ENCODE measurements around the gene PDE1A.

Gene PDE1A

GRCh38 chr2:182426918-182427240 lies at the start of gene PDE1A:
PDE1A (minus strand) TSS chr2:182427036.
- H3K4me3 ChIP-seq (ENCODE audit: low read depth, low read length): no peak within 1 kb of the TSS
- in situ Hi-C loops (cut with HindIII; ENCODE audit: low sequenced_read_pairs): no loop called here
- TF ChIP-seq CTCF (IDR thresholded peaks at IDR 0.05; ENCODE audit: low read depth, low read length): no peak
- no peak for DNase-seq (ENCODE audit: low read depth, low spot score)

GRCh38 chr2:182473635-182474034 lies 46.8 kb upstream of the PDE1A start:
- no peak for DNase-seq (ENCODE audit: low read depth, low spot score)
- no peak for TF ChIP-seq CTCF (IDR thresholded peaks at IDR 0.05; ENCODE audit: low read depth, low read length)
- in situ Hi-C loops (cut with HindIII; ENCODE audit: low sequenced_read_pairs): no loop called here
- H3K4me3 ChIP-seq (ENCODE audit: low read depth, low read length): no peak overlapping the region

GRCh38 chr2:182463760-182464159 lies 36.9 kb upstream of the PDE1A start:
- no peak for DNase-seq (ENCODE audit: low read depth, low spot score)
- no peak overlapping the region for H3K4me3 ChIP-seq (ENCODE audit: low read depth, low read length)
- TF ChIP-seq CTCF (IDR thresholded peaks at IDR 0.05; ENCODE audit: low read depth, low read length): no peak
- in situ Hi-C loops (cut with HindIII; ENCODE audit: low sequenced_read_pairs): no loop called here

- in situ Hi-C loops (cut with HindIII; ENCODE audit: low sequenced_read_pairs): no loop called here
- no peak overlapping the region for H3K4me3 ChIP-seq (ENCODE audit: low read depth, low read length)
- no peak for TF ChIP-seq CTCF (IDR thresholded peaks at IDR 0.05; ENCODE audit: low read depth, low read length)
- peak; percentile 49 for DNase-seq (ENCODE audit: low read depth, low spot score)
These were observed 29.9 kb upstream of the PDE1A start for GRCh38 chr2:182456784-182457183.

GRCh38 chr2:182452456-182452990 lies 25.7 kb upstream of the PDE1A start:
- in situ Hi-C loops (cut with HindIII; ENCODE audit: low sequenced_read_pairs): no loop called here
- H3K4me3 ChIP-seq (ENCODE audit: low read depth, low read length): no peak overlapping the region
- no peak for DNase-seq (ENCODE audit: low read depth, low spot score)
- no peak for TF ChIP-seq CTCF (IDR thresholded peaks at IDR 0.05; ENCODE audit: low read depth, low read length)

GRCh38 chr2:182448371-182448770 lies 21.5 kb upstream of the PDE1A start:
- no peak overlapping the region for H3K4me3 ChIP-seq (ENCODE audit: low read depth, low read length)
- TF ChIP-seq CTCF (IDR thresholded peaks at IDR 0.05; ENCODE audit: low read depth, low read length): no peak
- no peak for DNase-seq (ENCODE audit: low read depth, low spot score)
- in situ Hi-C loops (cut with HindIII; ENCODE audit: low sequenced_read_pairs): no loop called here

GRCh38 chr2:182447863-182448262 lies 21.0 kb upstream of the PDE1A start:
- no peak overlapping the region for H3K4me3 ChIP-seq (ENCODE audit: low read depth, low read length)
- in situ Hi-C loops (cut with HindIII; ENCODE audit: low sequenced_read_pairs): no loop called here
- no peak for TF ChIP-seq CTCF (IDR thresholded peaks at IDR 0.05; ENCODE audit: low read depth, low read length)
- DNase-seq (ENCODE audit: low read depth, low spot score): peak; percentile 37

All from astrocyte of the spinal cord (primary cell).